ENCODE data around the gene GGT7.

Gene GGT7

DNA sequence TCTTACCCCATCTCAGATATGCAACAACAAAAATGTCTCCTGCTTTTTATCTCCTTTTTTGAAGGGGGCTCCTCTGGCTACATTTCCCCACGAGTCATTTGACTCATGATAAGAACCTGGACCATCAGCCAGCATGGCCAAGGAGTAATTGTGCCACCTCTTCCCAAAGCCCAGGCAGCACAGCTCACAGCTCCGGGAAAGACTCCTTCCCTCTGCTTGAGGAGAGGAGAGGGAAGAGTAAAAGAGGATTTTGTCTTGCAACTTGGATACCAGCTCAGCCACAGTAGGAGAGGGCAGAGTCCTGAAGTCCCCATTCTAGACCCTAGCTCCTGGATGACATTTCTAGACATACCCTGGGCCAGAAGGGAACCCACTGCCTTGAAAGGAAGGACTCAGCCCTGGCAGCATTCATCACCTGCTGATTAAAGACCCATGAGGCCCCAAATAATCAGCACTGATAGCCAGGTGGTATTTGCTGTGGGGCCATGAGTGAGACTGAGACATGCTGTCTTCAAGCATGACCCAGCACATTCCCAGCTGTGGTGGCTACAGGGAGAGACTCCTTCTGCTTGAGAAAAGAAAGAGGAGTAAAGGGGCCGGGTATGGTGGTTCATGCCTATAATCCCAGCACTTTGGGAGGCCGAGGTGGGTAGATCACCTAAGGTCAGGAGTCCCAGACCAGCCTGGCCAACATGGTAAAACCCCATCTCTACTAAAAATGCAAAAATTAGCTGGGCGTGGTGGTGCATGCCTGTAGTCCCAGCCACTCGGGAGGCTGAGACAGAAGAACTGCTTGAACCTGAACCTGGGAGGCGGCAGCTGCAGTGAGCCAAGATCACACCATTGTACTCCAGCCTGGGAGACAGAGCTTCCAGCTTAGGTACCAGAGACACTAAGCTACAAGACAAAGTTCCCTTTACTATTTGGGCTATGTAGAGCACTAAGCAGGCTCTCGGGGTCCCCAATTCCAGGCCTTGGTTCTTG, 75.4 kb downstream of the GGT7 start:
- no peak for ATAC-seq
- H3K36me3 Mint-ChIP-seq, result peaks cover 27% of the 10 kb centered on the region
- H3K27me3 Mint-ChIP-seq, result no peaks in the 10 kb centered on the region
- H3K27ac Mint-ChIP-seq, result no peak overlapping the region
- peaks cover 54% of the 10 kb centered on the region for H3K4me1 Mint-ChIP-seq
- H3K9me3 Mint-ChIP-seq, result no peaks in the 10 kb centered on the region
- H3K4me3 Mint-ChIP-seq, result no peak overlapping the region

Data from stimulated activated memory B cell treated with anti-CD40 and anti-IgM and Interleukin-4, amounts not matched to agents 10 μg/mL and 1 μg/mL and 100 μg/mL, for 72 hours (primary cell).